ENCODE results near the gene MARCKSL1. TPM values are rescaled to one million over a fixed set of nuclear protein-coding genes. Genes with fewer than 3 reads are reported as not detected.
"Not testable (repeated sequence)": the region's sequence is repeated elsewhere in the genome, so short reads cannot be mapped to it uniquely, and the experiment has no call there.

MARCKSL1 gene
- total RNA-seq, 1 donor from 2014 or later = 132 TPM

DNA sequence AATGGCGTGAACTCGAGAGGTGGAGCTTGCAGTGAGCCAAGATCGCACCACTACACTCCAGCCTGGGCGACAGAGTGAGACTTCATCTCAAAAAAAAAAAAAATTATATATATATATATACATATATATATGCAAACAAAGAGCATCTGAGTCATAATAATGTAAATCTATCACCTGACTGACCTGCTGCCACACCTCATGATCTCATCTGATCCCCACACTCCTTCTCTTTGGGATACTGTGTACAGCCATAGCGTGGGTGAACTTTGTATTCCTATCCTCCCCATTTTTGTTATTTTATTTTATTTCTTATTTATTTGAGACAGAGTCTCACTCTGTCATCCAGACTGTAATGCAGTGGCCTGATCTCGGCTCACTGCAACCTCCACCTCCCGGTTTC lies 46.8 kb downstream of the MARCKSL1 start:
- no peaks in the 10 kb centered on the region for H3K27me3 Mint-ChIP-seq
- POLR2A ChIA-PET = interaction anchor here (4.8 kb wide), 1 partner anchor 38 kb away, joined by 107 read pairs; the partner anchor contains the start of gene LCK
- DNase-seq = no peak
- H3K27ac Mint-ChIP-seq = no peak overlapping the region
- H3K4me3 Mint-ChIP-seq = no peak overlapping the region
- H3K36me3 Mint-ChIP-seq (ENCODE audit: low read depth) = peaks cover 29% of the 10 kb centered on the region
- ATAC-seq (ENCODE audit: low read depth) = no peak
- TF ChIP-seq, protein P1, sequence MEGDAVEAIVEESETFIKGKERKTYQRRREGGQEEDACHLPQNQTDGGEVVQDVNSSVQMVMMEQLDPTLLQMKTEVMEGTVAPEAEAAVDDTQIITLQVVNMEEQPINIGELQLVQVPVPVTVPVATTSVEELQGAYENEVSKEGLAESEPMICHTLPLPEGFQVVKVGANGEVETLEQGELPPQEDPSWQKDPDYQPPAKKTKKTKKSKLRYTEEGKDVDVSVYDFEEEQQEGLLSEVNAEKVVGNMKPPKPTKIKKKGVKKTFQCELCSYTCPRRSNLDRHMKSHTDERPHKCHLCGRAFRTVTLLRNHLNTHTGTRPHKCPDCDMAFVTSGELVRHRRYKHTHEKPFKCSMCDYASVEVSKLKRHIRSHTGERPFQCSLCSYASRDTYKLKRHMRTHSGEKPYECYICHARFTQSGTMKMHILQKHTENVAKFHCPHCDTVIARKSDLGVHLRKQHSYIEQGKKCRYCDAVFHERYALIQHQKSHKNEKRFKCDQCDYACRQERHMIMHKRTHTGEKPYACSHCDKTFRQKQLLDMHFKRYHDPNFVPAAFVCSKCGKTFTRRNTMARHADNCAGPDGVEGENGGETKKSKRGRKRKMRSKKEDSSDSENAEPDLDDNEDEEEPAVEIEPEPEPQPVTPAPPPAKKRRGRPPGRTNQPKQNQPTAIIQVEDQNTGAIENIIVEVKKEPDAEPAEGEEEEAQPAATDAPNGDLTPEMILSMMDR (IDR thresholded peaks at IDR 0.05) = no peak
- H3K9me3 Mint-ChIP-seq = no peaks in the 10 kb centered on the region
- CTCF ChIA-PET = no interaction called here
- peaks cover 27% of the 10 kb centered on the region for H3K4me1 Mint-ChIP-seq
- intact Hi-C loops (cut with micrococcal nuclease) = no loop called here

- ATAC-seq (ENCODE audit: low read depth) (no peak), DNase-seq (no peak)
- H3K27ac Mint-ChIP-seq = no peak overlapping the region
- intact Hi-C loops (cut with micrococcal nuclease) = no loop called here
- H3K4me3 Mint-ChIP-seq = no peak overlapping the region
- H3K4me1 Mint-ChIP-seq = peaks cover 7% of the 10 kb centered on the region
- POLR2A ChIA-PET = interaction anchor here (0.7 kb wide), 4 partner anchors 40 to 843 kb away, joined by 3 to 10 read pairs (median 4); partner anchors contain the start of genes FAM167B and IQCC
- CTCF ChIA-PET = interaction anchor here (0.8 to 1.3 kb wide), 2 partner anchors 36 to 46 kb away, joined by 3 to 4 read pairs; no protein-coding TSS in a partner anchor
- H3K27me3 Mint-ChIP-seq = no peaks in the 10 kb centered on the region
- peaks cover 18% of the 10 kb centered on the region for H3K36me3 Mint-ChIP-seq (ENCODE audit: low read depth)
- no peaks in the 10 kb centered on the region for H3K9me3 Mint-ChIP-seq
- TF ChIP-seq, protein P1 (IDR thresholded peaks at IDR 0.05) = no peak
These were observed 49.3 kb downstream of the MARCKSL1 start for GRCh38 chr1:32286763-32287162.

DNA sequence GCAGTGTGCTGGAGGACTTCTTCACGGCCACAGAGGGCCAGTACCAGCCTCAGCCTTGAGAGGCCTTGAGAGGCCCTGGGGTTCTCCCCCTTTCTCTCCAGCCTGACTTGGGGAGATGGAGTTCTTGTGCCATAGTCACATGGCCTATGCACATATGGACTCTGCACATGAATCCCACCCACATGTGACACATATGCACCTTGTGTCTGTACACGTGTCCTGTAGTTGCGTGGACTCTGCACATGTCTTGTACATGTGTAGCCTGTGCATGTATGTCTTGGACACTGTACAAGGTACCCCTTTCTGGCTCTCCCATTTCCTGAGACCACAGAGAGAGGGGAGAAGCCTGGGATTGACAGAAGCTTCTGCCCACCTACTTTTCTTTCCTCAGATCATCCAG lies 50.4 kb downstream of the MARCKSL1 start:
- CTCF ChIA-PET = no interaction called here
- no peaks in the 10 kb centered on the region for H3K9me3 Mint-ChIP-seq
- no peaks in the 10 kb centered on the region for H3K27me3 Mint-ChIP-seq
- H3K4me3 Mint-ChIP-seq = no peak overlapping the region
- no peak for DNase-seq
- H3K4me1 Mint-ChIP-seq = no peaks in the 10 kb centered on the region
- ATAC-seq (ENCODE audit: low read depth) = no peak
- intact Hi-C loops (cut with micrococcal nuclease) = no loop called here
- no peak overlapping the region for H3K27ac Mint-ChIP-seq
- POLR2A ChIA-PET = no interaction called here
- TF ChIP-seq, protein P1 (IDR thresholded peaks at IDR 0.05) = no peak
- H3K36me3 Mint-ChIP-seq (ENCODE audit: low read depth) = peaks cover 19% of the 10 kb centered on the region

GRCh38 chr1:32284777-32285176 lies 51.3 kb downstream of the MARCKSL1 start:
- POLR2A ChIA-PET = interaction anchor here (0.6 to 0.9 kb wide), 2 partner anchors 44 to 46 kb away, joined by 3 to 4 read pairs; no protein-coding TSS in a partner anchor
- not testable (repeated sequence) for H3K9me3 Mint-ChIP-seq, H3K27ac Mint-ChIP-seq

More at GRCh38 chr1:32284777-32285176, 51.3 kb downstream of the MARCKSL1 start:
- peaks cover 23% of the 10 kb centered on the region for H3K36me3 Mint-ChIP-seq (ENCODE audit: low read depth)
- intact Hi-C loops (cut with micrococcal nuclease); DNase-seq; CTCF ChIA-PET; H3K4me1 Mint-ChIP-seq; ATAC-seq (ENCODE audit: low read depth); H3K4me3 Mint-ChIP-seq; H3K27me3 Mint-ChIP-seq: not testable (repeated sequence)

Other genes starting within 250 kb of the MARCKSL1 start
- gene KPNA6, start 228.2 kb downstream of the MARCKSL1 start, total RNA-seq = 58.7 and 60.3 TPM in 2 replicates
- 52.0 and 54.1 TPM in 2 replicates for gene TXLNA, start 156.6 kb downstream of the MARCKSL1 start, total RNA-seq
- 50.4 and 56.9 TPM in 2 replicates for gene CCDC28B, start 135.6 kb downstream of the MARCKSL1 start, total RNA-seq
- 3.5 and 4.2 TPM in 2 replicates for gene IQCC, start 130.6 kb downstream of the MARCKSL1 start, total RNA-seq
- not detected in 2 replicates for gene DCDC2B, start 127.1 kb downstream of the MARCKSL1 start, total RNA-seq
- gene TMEM234, start 113.9 kb downstream of the MARCKSL1 start, total RNA-seq = 31.8 and 35.5 TPM in 2 replicates
- gene EIF3I, start 113.8 kb downstream of the MARCKSL1 start, total RNA-seq = 196 and 213 TPM in 2 replicates
- gene FAM167B, start 89.0 kb downstream of the MARCKSL1 start, total RNA-seq = 1.2 and 1.4 TPM in 2 replicates
- gene LCK, start 85.0 kb downstream of the MARCKSL1 start, total RNA-seq = 16.6 and 16.8 TPM in 2 replicates
- gene HDAC1, start 44.1 kb downstream of the MARCKSL1 start, total RNA-seq = 204 and 212 TPM in 2 replicates
- gene FAM229A, start 26.3 kb upstream of the MARCKSL1 start, total RNA-seq = 7.6 and 11.7 TPM in 2 replicates
- gene TSSK3, start 26.3 kb upstream of the MARCKSL1 start, total RNA-seq = 3.5 and 6.1 TPM in 2 replicates
- 51.8 and 72.2 TPM in 2 replicates for gene BSDC1, start 58.2 kb upstream of the MARCKSL1 start, total RNA-seq
- gene ZBTB8B, start 128.8 kb upstream of the MARCKSL1 start, total RNA-seq = 0.02 TPM in 1 of 2 replicates, not detected in the other
- gene ZBTB8A, start 203.2 kb upstream of the MARCKSL1 start, total RNA-seq = 0.11 and 0.24 TPM in 2 replicates

All from activated B cell treated with CpG ODN at 0.5 μM for 24 hours (primary cell).